WTC11 (cell line): ENCODE results near the gene SRSF9. TPM values are rescaled to one million over a fixed set of nuclear protein-coding genes. Genes with fewer than 3 reads are reported as not detected.

Experiments
- ATAC-seq: fragments of 200-7000 bp; cut with Tn5 transposase; 2 replicates; pipeline ENCODE4 v1.10.0; 2021; ENCODE audit warnings: mild to moderate bottlenecking, moderate library complexity
- CTCF ChIA-PET: fragments of 300-600 bp; sonication (Branson Sonifier 250); formaldehyde crosslinking; loops from one replicate; lab custom pipeline; 2021; ENCODE audit warnings: antibody characterized with exemption; lab: Charles Lee
- POLR2A ChIA-PET: fragments of 350-600 bp; sonication (Branson Sonifier 250); formaldehyde crosslinking; loops from one replicate; lab custom pipeline; 2021; ENCODE audit warnings: antibody characterized with exemption; lab: Charles Lee
- DNase-seq: peaks from one replicate; pipeline ENCODE4 v3.0.0; 2021; ENCODE audit warnings: low spot score
- H3K27ac Mint-ChIP-seq: 2 replicates; pipeline ENCODE4 v1.8.0; 2021; ENCODE audit warnings: mixed read lengths
- H3K27me3 Mint-ChIP-seq: 2 replicates; pipeline ENCODE4 v1.8.0; 2021; ENCODE audit warnings: low read depth, mild to moderate bottlenecking, moderate library complexity, mixed read lengths
- H3K36me3 Mint-ChIP-seq: 2 replicates; pipeline ENCODE4 v1.8.0; 2021; ENCODE audit warnings: mixed read lengths
- H3K4me1 Mint-ChIP-seq: 2 replicates; pipeline ENCODE4 v1.8.0; 2022; ENCODE audit warnings: mixed read lengths
- H3K4me3 Mint-ChIP-seq: 2 replicates; pipeline ENCODE4 v1.8.0; 2021; ENCODE audit warnings: mild to moderate bottlenecking, moderate library complexity, mixed read lengths
- H3K9me3 Mint-ChIP-seq: 2 replicates; pipeline ENCODE4 v1.8.0; 2021; ENCODE audit warnings: mixed read lengths
- FOXP1 ChIP-seq: sonication (generic); formaldehyde crosslinking; IDR thresholded peaks from 2 replicates; pipeline ENCODE4 v1.8.0; 2022; ENCODE audit warnings: missing genetic modification reagents, mild to moderate bottlenecking, moderate library complexity, borderline replicate concordance
- NFATC4 ChIP-seq: fragments of 250-450 bp; sonication (Bioruptor Pico); IDR thresholded peaks from 2 replicates; pipeline ENCODE4 v1.9.0; 2021; ENCODE audit warnings: mild to moderate bottlenecking
- ZNF232 ChIP-seq: sonication (generic); formaldehyde crosslinking; IDR thresholded peaks from 2 replicates; pipeline ENCODE4 v1.8.0; 2022; ENCODE audit warnings: mild to moderate bottlenecking, missing genetic modification reagents
- ZNF416 ChIP-seq: fragments of 250-450 bp; sonication (Bioruptor Pico); IDR thresholded peaks from 2 replicates; pipeline ENCODE4 v1.9.0; 2021; ENCODE audit warnings: mild to moderate bottlenecking, inconsistent platforms
- total RNA-seq: library from RNA; stranded (reverse); gene quantifications from 3 replicates; pipeline ENCODE4 v1.2.3, GENCODE V29; 2021
- TF ChIP-seq, protein P1 (sequence below): sonication (generic); formaldehyde crosslinking; IDR thresholded peaks from 2 replicates; pipeline ENCODE4 v1.8.1; 2023; ENCODE audit warnings: mild to moderate bottlenecking, missing genetic modification reagents
- TF ChIP-seq, protein P2 (sequence below): fragments of 250-450 bp; sonication (Bioruptor Pico); conservative IDR thresholded peaks from 2 replicates; pipeline ENCODE4 v1.9.0; 2021; ENCODE audit warnings: mild to moderate bottlenecking
- TF ChIP-seq, protein P3 (sequence below): sonication (generic); formaldehyde crosslinking; IDR thresholded peaks from 2 replicates; pipeline ENCODE4 v1.8.0; 2023; ENCODE audit warnings: mild to moderate bottlenecking, missing genetic modification reagents
- TF ChIP-seq, protein P4 (sequence below): fragments of 250-450 bp; sonication (Bioruptor Pico); IDR thresholded peaks from 2 replicates; pipeline ENCODE4 v1.9.0; 2021; ENCODE audit warnings: mild to moderate bottlenecking
- TF ChIP-seq, protein P5 (sequence below): sonication (generic); formaldehyde crosslinking; IDR thresholded peaks from 2 replicates; pipeline ENCODE4 v1.8.1; 2022; ENCODE audit warnings: mild to moderate bottlenecking, missing genetic modification reagents, moderate library complexity, borderline replicate concordance
- TF ChIP-seq, protein P6 (sequence below): sonication (generic); formaldehyde crosslinking; IDR thresholded peaks from 2 replicates; pipeline ENCODE4 v1.8.1; 2023; ENCODE audit warnings: mild to moderate bottlenecking, missing genetic modification reagents, borderline replicate concordance
- TF ChIP-seq, protein P7 (sequence below): sonication (generic); formaldehyde crosslinking; conservative IDR thresholded peaks from 2 replicates; pipeline ENCODE4 v1.8.1; 2023; ENCODE audit warnings: mild to moderate bottlenecking, low read depth, missing genetic modification reagents, moderate library complexity

The SRSF9 gene
- total RNA-seq, 1 experiment from 2014 or later: 286 TPM

DNA sequence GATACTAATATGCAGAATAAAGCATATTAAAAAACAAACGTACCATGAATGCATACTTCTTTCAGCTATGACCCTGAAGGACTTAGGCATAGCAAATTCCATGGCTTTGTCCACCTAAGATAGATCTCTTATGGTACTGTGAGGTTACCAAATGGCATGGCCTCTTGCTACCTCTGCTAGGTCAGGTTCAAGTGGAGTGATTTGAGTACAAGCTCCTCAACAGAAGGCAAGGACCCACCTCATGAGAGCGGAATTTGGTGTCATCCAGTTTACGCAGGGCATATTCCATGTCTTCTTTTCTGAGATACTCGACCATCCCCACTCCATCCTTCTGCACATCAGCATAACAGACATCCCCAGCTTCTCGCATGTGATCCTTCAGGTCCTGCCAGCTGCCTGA is 5.8 kb downstream of the SRSF9 start:
- CTCF ChIA-PET: interaction anchor here (0.9 to 1.2 kb wide), 2 partner anchors 81 to 137 kb away, joined by 3 read pairs; no protein-coding TSS in a partner anchor
- H3K4me1 Mint-ChIP-seq: peaks cover 20% of the 10 kb centered on the region
- H3K27ac Mint-ChIP-seq: peak overlapping the region; percentile 76; the same call in 1 of the 2 replicates
- ATAC-seq (no peak), DNase-seq (no peak)
- no peaks in the 10 kb centered on the region for H3K9me3 Mint-ChIP-seq
- no peak for TF ChIP-seq ZNF416
- TF ChIP-seq NFATC4 (CRISPR knock-in tag): no peak
- TF ChIP-seq, protein P1, sequence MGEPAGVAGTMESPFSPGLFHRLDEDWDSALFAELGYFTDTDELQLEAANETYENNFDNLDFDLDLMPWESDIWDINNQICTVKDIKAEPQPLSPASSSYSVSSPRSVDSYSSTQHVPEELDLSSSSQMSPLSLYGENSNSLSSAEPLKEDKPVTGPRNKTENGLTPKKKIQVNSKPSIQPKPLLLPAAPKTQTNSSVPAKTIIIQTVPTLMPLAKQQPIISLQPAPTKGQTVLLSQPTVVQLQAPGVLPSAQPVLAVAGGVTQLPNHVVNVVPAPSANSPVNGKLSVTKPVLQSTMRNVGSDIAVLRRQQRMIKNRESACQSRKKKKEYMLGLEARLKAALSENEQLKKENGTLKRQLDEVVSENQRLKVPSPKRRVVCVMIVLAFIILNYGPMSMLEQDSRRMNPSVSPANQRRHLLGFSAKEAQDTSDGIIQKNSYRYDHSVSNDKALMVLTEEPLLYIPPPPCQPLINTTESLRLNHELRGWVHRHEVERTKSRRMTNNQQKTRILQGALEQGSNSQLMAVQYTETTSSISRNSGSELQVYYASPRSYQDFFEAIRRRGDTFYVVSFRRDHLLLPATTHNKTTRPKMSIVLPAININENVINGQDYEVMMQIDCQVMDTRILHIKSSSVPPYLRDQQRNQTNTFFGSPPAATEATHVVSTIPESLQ: no peak
- no peak for TF ChIP-seq ZNF232 (CRISPR knock-in tag)
- TF ChIP-seq, protein P2, sequence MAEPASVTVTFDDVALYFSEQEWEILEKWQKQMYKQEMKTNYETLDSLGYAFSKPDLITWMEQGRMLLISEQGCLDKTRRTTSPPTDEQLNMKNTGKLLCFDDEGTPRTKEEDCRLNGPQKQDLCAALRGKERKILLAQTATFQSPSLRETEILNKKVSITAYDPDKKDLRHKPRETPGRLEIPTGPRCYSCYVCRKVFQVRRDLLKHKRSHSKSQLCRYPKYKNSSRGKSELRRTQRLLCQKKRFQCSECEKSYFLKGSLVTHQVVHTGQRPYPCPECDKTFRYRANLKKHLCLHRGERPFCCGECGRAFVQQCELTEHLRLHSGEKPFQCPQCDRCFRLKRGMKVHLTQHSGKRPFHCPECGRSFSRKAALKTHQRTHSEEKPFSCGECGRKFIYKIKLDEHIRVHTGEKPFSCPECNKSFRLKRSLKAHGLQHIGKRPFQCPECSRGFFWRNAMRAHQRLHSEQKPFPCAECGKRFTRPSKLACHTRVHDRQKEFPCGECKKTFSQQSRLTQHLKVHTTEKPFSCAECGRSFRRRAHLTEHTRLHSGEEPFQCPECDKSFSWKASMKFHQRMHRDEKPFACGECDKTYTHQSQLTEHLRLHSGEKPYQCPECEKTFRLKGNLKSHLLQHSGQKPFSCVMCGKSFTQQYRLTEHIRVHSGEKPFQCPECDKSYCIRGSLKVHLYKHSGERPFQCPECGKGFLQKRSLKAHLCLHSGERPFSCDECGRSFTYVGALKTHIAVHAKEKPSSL (CRISPR knock-in tag): no peak
- TF ChIP-seq, protein P3, sequence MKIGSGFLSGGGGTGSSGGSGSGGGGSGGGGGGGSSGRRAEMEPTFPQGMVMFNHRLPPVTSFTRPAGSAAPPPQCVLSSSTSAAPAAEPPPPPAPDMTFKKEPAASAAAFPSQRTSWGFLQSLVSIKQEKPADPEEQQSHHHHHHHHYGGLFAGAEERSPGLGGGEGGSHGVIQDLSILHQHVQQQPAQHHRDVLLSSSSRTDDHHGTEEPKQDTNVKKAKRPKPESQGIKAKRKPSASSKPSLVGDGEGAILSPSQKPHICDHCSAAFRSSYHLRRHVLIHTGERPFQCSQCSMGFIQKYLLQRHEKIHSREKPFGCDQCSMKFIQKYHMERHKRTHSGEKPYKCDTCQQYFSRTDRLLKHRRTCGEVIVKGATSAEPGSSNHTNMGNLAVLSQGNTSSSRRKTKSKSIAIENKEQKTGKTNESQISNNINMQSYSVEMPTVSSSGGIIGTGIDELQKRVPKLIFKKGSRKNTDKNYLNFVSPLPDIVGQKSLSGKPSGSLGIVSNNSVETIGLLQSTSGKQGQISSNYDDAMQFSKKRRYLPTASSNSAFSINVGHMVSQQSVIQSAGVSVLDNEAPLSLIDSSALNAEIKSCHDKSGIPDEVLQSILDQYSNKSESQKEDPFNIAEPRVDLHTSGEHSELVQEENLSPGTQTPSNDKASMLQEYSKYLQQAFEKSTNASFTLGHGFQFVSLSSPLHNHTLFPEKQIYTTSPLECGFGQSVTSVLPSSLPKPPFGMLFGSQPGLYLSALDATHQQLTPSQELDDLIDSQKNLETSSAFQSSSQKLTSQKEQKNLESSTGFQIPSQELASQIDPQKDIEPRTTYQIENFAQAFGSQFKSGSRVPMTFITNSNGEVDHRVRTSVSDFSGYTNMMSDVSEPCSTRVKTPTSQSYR (CRISPR knock-in tag): no peak
- TF ChIP-seq, protein P4, sequence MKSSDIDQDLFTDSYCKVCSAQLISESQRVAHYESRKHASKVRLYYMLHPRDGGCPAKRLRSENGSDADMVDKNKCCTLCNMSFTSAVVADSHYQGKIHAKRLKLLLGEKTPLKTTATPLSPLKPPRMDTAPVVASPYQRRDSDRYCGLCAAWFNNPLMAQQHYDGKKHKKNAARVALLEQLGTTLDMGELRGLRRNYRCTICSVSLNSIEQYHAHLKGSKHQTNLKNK (CRISPR knock-in tag): no peak
- TF ChIP-seq, protein P5, sequence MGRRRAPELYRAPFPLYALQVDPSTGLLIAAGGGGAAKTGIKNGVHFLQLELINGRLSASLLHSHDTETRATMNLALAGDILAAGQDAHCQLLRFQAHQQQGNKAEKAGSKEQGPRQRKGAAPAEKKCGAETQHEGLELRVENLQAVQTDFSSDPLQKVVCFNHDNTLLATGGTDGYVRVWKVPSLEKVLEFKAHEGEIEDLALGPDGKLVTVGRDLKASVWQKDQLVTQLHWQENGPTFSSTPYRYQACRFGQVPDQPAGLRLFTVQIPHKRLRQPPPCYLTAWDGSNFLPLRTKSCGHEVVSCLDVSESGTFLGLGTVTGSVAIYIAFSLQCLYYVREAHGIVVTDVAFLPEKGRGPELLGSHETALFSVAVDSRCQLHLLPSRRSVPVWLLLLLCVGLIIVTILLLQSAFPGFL (CRISPR knock-in tag): no peak
- TF ChIP-seq FOXP1 (CRISPR knock-in tag): no peak
- TF ChIP-seq, protein P6, sequence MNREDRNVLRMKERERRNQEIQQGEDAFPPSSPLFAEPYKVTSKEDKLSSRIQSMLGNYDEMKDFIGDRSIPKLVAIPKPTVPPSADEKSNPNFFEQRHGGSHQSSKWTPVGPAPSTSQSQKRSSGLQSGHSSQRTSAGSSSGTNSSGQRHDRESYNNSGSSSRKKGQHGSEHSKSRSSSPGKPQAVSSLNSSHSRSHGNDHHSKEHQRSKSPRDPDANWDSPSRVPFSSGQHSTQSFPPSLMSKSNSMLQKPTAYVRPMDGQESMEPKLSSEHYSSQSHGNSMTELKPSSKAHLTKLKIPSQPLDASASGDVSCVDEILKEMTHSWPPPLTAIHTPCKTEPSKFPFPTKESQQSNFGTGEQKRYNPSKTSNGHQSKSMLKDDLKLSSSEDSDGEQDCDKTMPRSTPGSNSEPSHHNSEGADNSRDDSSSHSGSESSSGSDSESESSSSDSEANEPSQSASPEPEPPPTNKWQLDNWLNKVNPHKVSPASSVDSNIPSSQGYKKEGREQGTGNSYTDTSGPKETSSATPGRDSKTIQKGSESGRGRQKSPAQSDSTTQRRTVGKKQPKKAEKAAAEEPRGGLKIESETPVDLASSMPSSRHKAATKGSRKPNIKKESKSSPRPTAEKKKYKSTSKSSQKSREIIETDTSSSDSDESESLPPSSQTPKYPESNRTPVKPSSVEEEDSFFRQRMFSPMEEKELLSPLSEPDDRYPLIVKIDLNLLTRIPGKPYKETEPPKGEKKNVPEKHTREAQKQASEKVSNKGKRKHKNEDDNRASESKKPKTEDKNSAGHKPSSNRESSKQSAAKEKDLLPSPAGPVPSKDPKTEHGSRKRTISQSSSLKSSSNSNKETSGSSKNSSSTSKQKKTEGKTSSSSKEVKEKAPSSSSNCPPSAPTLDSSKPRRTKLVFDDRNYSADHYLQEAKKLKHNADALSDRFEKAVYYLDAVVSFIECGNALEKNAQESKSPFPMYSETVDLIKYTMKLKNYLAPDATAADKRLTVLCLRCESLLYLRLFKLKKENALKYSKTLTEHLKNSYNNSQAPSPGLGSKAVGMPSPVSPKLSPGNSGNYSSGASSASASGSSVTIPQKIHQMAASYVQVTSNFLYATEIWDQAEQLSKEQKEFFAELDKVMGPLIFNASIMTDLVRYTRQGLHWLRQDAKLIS (CRISPR knock-in tag): no peak
- TF ChIP-seq, protein P7, sequence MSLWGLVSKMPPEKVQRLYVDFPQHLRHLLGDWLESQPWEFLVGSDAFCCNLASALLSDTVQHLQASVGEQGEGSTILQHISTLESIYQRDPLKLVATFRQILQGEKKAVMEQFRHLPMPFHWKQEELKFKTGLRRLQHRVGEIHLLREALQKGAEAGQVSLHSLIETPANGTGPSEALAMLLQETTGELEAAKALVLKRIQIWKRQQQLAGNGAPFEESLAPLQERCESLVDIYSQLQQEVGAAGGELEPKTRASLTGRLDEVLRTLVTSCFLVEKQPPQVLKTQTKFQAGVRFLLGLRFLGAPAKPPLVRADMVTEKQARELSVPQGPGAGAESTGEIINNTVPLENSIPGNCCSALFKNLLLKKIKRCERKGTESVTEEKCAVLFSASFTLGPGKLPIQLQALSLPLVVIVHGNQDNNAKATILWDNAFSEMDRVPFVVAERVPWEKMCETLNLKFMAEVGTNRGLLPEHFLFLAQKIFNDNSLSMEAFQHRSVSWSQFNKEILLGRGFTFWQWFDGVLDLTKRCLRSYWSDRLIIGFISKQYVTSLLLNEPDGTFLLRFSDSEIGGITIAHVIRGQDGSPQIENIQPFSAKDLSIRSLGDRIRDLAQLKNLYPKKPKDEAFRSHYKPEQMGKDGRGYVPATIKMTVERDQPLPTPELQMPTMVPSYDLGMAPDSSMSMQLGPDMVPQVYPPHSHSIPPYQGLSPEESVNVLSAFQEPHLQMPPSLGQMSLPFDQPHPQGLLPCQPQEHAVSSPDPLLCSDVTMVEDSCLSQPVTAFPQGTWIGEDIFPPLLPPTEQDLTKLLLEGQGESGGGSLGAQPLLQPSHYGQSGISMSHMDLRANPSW: no peak
- no peak overlapping the region for H3K4me3 Mint-ChIP-seq
- peaks cover 74% of the 10 kb centered on the region for H3K36me3 Mint-ChIP-seq
- no peaks in the 10 kb centered on the region for H3K27me3 Mint-ChIP-seq
- POLR2A ChIA-PET: no interaction called here
